GM21367 (cell line): ENCODE results near the gene AGBL4.
"Not testable (repeated sequence)": the region's sequence is repeated elsewhere in the genome, so short reads cannot be mapped to it uniquely, and the experiment has no call there.

ENCODE experiments used
- ATAC-seq: cut with Tn5 transposase; IDR thresholded peaks from one replicate; pipeline ENCODE4 v1.9.1; 2021; ENCODE audit not compliant: unreplicated experiment

AGBL4 gene

DNA sequence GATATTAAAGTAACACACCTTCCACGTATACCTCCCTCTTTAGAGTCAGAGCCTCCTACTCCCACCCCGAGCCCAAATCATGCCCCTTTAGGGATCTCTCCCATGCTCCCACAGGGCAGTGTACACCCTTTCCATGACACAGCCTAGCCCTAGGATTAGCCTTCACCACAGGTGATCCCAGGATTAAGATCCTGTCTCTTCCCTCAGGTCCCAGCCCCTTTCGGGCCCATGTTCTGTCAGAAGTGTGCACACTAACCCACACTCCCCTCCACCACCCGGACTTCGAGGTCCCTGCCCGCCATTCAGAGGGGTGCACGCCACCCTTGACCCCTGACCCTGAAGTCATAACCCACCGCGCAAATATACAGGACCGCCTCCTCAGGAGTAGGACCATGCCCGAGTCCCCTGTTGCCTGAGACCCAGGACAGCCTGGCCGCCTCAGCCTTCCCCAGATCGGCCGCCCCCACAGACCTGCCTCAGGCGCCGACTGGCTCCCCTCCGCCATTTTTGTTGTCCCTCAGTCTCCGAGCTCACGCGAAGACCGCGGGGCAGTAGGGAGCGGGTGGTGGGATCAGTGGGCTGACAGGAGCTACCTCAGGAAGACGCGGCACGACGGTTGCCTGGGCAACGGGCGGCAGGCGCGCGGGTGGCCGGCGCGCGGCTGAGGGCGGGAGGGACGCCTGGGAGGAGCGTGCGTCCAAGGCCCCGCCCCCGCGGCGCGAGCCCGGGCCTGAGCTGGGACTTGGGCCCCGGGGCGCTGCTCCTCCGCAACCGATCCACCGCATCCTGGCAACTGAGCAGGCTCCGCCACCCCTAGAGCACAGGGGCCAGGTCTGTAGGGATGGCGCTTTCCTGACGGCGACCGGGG is at the start of gene AGBL4:
TSS of gene AGBL4 (minus strand) at position 663 of the 868 bp plus-strand sequence.
- no peak for ATAC-seq

DNA sequence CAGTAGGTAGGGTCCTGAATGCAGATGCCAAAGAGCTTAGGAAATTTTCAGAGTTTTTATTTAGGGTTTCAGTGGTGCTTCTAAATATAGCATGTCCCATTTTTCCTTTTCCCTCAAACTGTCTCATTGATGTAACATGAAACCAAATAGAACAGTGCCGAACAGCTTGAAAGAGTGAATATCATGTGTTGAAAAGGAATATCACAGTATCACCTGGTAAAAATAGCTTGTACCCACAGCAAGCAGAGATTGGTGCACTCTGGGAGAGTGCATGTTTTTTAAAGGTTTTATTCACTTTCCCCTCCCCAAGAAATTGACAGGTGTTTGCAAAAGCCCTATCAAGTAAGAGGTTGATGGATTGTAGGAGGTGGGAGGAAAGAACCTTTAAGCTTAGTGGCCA is 43.1 kb upstream of the AGBL4 start:
- no peak for ATAC-seq

DNA sequence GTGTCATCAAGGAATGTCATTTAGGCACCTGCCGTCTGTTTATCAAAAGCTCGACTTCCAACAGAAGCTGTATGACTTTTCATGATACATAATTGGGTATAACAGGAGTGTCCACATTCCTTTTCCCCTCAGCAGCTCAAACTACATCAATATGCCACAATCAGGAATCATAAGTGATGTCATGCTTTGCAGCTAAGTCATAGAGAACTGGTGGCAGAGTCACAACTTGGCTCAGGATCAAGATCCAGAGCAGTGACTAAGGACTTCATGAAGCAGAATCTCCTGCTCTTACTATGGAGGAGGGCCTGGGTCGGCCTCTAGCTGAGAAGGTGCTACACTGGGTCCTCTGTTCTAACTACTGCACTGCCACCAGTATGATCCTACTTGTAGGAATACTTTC is 36.5 kb upstream of the AGBL4 start:
- no peak for ATAC-seq

DNA sequence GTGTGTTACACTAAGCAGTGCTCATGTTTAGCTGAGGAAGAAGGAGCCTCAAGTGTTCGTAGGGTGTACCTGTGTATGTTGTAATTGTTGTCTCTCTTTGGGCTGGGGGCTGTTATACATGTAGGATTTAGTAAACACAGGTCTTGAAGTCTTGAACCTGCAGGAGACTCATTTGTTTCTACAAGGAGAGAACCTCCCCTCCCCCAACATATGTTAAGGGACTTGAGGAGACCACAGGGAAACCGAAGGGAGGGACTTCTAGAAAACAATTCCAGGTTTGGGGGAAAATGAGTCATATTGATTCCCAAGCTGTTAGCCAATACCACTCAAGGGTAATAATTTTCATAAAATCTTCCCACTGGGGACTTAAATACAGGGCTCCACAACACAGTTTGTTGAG is 25.0 kb upstream of the AGBL4 start:
- ATAC-seq, result no peak

DNA sequence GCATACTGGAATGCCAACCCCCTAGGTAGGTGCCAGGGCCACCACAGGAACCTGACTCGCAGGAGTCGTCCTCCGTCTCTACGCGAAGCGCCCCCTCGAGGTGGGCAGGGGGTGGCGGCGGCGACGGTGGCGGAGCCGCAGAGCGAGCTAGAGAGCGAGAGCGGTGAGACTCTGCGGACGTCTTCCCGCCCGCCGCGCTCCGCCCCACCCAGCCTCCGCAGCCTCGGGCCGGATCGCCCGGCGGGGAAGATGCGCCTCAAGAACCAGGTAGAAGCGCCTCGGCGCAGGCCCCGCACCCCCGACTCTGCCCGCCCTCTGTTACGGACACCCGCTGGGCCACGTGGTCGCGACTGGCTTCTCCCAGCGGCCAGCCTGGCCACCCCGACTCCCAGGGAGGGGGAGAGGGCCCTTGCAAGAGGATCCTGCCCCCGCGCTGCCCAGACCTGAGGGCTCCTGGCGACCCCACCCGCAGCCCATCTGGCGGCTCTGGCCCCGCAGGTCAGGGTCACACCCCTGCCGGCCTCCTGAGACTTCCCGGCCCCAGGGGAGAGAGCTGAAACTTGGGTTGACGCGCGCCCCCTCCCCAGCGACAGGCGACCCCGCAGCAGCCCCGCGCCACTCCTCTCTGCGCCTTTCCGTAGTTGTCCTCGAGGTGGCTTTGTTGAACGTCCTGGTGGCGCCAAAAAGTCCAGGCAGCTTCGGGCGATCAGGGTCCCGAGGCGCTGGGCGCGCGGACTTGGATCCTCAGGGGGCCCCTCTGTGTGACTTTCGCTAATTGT is 24.4 kb upstream of the AGBL4 start:
- ATAC-seq, result no peak

DNA sequence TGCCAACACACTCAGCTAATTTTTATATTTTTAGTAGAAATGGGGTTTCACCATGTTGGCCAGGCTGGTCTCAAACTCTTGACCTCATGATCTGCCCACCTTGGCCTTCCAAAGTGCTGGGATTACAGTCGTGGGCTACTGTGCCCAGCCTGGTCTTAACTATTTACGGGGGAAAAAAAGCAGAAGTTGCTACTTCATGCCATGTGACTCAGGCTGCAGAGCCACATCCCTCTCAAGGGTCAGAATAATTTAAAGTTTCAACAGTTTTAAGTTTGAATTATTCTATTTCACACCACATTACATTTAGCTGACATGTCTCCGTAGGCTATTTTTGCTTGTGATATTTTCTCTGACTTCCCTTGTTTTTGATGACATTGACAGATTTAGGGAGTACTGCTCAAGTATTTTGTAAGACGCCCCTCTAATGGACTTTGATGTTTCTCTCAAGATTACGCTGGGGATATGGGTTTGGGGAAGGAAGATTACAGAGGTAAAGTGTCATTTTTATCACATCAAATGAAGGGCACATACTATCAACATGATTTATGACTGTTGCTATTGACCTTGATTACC is 14.6 kb upstream of the AGBL4 start:
- no peak for ATAC-seq

DNA sequence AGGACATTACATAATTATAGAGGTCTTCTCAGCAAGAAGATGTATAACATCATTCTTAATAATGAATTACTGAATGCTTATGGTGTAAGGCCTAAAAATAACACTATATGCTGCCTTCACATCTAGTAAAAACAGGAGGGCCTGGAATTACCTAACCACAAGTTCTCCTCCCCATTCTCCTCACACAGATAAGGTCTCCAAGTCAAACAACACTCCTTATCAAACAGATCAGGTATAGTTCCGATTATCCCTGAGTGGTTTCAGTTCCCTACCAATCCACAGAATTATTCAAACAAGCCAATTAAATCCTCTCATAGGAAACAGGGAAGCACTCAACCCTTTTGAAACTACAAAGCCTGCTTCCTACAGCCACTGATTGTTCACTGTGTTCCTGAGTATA is 4.0 kb upstream of the AGBL4 start:
- no peak for ATAC-seq

DNA sequence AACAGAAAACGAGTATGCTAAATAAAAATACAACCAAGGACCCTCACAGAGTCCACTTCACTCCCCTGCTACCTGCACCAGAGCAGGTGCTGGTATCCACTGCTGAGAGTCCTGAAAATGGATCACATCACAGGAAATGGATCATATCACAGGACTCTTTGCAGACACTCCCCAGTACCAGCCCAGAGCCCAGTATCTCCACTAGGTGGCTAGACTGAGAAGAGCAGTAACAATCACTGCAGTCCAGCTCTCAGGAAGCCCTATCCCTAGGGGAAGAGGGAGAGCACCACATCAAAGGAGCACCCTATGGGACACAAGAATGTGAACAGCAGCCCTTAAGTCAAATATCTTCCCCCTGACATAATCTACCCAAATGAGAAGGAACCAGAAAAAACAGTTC is 28.0 kb downstream of the AGBL4 start:
- ATAC-seq, result no peak

DNA sequence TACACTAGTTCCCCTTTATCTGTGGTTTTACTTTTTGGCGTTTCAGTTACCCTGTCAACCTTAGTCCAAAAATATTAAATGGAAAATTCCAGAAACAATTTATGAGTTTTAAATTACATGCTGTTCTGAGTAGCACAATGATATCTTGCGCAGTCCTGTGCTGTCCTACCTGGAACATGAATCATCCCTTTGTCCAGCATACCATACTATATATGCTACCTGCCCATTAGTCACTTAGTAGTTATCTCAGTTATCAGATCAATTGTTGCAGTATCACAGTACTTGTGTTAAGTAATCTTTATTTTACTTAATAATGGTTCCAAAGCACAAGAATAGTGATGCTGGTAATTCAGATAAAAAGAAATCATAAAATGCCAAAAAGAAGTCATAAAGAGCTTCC is 52.7 kb downstream of the AGBL4 start:
- ATAC-seq, result no peak

DNA sequence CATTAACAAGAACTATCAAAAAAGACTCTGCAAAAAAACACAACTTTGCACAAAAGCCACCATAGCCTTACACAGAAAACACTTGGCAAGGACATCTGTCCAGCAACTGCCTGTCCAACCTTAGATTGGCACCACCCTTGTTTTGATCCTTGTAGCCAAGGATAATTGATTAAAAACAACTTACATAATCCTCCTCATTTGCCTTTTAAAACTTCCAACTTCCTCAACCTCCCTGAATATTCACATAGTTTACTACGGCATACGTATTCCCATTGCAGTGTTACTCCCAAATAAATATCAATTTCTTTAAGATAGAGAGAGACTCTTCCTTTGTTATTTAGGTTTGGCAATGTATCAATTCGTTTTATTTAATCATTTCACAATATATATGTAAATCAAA is 72.4 kb downstream of the AGBL4 start:
- no peak for ATAC-seq

DNA sequence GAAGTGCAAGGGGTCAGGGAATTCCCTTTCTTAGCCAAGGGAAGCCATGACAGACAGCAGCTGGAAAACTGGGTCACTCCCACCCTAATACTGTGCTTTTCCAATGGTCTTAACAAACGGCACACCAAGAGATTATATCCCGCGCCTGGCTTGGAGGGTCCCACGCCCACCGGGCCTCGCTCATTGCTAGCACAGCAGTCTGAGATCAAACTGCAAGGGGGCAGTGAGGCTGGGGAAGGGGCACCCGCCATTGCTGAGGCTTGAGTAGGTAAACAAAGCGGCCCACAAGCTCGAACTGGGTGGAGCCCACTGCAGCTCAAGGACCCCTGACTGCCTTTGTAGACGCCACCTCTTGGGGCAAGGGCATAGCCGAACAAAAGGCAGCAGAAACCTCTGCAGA is 108.5 kb downstream of the AGBL4 start:
- ATAC-seq, result not testable (repeated sequence)

DNA sequence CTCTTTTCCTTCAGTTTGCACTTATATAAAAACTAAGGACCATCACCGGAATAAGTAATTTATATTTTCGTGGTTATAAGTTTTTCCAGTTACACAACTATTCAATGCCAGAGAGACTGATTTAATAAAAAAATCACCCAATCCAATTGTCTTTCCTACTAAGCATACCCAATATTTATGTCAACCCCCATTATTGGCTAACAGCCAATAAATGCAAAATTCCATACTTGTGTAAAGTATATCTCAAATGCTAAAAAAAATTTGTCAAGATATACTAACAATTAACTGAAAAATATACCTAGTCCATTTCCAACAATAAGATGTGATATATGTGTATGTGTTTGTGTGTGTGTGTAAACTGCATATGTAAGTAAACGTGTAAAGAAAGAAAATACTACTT is 117.4 kb downstream of the AGBL4 start:
- ATAC-seq, result no peak

DNA sequence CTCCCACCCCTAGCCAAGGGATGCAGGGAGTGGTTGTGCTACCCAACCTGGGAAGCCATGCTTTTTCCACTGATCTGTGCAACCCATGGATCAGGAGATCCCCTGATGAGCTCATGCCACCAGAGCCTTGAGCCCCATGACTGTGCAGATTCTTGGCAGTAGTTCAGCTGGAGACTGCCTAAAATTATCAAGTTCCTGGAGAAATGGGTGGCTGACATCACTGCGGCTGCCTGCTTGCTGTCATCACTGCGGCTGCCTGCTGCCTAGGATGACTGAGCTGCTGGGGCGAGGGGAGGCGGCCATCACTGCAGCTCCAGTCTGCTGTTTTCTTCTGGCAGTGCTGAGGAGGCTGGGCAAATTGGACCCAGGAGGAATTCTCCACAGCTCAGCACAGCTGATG is 159.2 kb downstream of the AGBL4 start:
- ATAC-seq, result no peak

DNA sequence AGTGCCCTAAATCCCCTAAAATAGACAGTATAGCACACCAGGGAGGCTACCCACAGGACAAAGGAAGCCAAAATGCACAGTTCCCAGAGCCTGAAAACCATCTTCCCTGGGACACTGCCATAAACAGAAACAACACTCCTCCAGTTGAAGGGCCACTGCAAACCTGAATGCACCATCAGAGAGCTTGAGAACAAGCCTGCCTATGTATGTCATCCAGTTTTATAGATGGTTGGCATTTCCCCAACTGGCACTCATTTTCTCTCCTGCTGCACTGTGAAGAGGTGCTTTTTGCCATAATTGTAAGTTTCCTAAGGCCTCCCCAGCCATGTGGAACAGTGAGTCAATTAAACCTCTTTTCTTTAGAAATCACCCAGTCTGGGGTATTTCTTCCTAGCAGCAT is 169.0 kb downstream of the AGBL4 start:
- ATAC-seq, result no peak

DNA sequence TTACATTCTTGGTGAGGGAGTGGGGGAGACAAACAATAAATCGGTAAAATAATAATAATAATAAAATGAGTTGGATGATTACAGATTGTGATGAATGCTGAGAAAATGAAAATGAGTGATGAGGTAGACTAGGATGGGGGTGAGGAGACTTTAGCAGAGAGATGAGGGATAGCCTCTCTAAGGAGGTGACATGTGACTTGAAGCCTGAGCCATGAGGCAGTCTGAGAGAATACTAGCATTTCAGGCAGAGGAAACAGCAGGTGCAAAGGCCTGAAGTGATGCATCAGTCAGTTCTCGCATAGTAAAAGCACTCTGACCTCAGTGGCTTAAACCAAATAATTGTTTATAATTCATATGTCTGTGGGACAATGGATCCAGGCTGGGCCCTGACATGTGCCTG is 181.2 kb downstream of the AGBL4 start:
- ATAC-seq, result no peak

DNA sequence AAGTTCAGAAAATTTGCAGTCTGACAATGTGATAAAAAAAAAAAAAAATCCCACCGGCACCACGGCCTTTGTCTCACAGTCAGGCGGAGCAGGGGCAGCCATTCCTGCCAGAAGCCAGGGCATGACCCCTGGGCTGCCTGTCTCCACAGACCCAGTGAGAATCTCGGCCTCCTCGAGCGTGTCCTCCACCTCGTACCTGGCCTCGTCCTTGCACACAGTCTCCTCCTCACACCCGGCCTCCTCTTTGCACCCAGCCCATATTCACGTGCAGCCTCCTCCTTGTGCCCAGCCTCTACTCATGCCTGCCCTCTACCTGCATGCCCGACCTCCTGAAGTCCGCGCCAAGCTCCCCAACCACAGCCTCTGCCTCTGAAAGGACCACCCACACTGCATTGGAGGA is 182.0 kb downstream of the AGBL4 start:
- no peak for ATAC-seq

DNA sequence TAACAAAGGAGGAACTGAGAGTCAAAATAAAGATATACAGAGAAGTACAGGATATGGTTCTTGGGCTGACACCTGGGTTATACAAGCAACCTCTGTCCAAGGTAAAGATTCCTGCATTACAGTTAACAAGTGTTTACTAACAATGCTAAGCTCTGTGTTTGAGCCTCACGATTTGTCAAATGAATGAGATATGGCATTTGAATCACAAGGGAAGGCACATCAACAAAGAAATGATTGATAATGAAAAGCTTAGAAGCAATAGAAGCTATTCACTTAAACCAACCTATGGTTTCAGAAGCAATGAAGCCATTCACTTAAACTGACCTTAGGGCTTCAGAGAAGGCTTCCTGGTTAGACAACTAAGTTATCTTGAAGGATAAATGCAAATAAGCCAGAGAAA is 199.5 kb downstream of the AGBL4 start:
- no peak for ATAC-seq

DNA sequence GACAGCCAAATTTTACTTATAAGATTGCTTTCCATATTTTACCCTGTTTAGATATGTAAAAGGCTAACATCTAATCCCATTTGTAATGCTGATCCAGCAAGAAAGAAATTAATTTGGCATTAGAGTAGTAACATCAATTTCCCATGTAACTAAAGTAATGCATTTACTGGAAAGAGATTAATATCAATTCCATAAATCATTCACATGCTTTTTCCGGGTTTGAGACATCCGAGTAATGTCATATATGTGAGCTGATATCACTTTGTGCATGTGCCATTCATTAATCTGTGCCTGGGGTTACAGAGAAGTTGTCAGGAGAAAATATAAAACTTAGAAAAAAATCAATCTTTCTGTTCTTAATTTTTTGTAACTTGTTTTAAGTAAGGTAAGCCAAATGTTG is 206.1 kb downstream of the AGBL4 start:
- ATAC-seq, result no peak

DNA sequence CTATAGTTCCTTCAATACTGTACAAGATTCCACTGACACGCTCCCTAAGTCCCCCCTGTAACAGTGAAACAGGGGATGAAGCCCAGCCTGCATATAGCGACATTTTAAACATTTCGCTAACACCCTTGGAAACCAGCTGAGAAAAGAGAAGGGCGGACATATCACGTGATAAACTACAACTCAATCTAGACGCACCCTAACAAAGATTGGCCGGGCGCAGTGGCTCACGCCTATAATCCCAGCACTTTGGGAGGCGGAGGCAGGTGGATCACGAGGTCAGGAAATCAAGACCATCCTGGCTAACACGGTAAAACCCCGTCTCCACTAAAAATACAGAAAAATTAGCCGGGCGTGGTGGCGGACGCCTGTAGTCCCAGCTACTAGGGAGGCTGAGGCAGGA is 236.7 kb downstream of the AGBL4 start:
- ATAC-seq, result not testable (repeated sequence)

DNA sequence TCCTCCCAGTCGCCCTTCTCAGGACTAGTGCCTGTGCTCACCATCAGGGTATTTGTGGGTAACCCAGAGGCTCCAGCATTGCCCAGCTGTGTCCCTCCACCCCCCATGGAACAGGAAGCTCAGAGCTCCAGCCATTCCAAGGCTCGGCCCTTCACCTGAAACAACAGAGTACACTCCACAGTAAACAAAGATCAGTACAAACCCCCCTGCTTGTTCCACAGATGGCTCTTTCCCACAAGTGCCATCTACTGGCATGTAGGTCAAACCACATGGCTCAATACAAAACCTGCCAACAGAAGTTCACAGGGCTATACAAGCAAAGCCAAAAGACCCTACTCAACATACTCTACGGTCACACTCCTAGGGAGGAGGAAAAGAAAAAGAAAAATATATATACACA is 258.7 kb downstream of the AGBL4 start:
- no peak for ATAC-seq

DNA sequence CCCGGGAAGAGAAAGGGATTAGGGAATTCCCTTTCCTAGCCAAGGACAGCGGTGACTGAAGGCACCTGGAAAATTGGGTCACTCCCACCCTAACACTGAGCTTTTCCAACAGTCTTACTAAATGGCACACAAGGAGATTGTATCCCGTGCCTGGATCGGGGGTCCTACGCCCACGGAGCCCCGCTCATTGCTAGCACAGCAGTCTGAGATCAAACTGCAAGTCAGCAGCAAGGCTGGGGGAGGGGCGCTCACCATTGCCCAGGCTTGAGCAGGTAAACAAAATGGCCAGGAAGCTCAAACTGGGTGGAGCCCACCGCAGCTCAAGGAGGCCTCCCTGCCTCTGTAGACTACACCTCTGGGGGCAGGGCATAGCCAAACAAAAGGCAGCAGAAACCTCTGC is 285.6 kb downstream of the AGBL4 start:
- ATAC-seq, result not testable (repeated sequence)

DNA sequence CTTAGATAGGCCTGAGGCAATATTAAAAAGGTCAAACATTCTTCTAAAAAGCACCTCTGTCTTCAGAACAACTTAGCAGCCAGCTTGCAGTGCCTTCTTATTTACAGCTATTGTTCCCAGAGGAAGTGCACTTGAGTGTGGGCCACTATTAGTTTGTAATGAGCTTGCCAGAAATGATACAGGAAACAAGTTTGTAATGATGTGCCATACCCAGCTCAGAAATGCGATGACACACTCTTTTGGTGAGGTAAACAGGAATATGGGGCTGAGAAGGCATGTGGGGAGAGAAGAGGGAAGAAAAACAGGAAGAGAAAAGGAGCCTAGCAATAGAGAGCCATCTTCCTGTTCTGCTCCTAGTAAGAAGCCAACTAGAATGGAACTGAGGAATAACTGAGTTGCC is 295.4 kb downstream of the AGBL4 start:
- no peak for ATAC-seq
